Inferior parietal cortex (tissue), 1 donor: ENCODE results near the gene TTLL10.

Source experiments
- DNase-seq: peaks from one replicate; pipeline ENCODE4 v3.0.0-alpha.2; 2016; ENCODE audit errors: extremely low spot score

Gene TTLL10

DNA sequence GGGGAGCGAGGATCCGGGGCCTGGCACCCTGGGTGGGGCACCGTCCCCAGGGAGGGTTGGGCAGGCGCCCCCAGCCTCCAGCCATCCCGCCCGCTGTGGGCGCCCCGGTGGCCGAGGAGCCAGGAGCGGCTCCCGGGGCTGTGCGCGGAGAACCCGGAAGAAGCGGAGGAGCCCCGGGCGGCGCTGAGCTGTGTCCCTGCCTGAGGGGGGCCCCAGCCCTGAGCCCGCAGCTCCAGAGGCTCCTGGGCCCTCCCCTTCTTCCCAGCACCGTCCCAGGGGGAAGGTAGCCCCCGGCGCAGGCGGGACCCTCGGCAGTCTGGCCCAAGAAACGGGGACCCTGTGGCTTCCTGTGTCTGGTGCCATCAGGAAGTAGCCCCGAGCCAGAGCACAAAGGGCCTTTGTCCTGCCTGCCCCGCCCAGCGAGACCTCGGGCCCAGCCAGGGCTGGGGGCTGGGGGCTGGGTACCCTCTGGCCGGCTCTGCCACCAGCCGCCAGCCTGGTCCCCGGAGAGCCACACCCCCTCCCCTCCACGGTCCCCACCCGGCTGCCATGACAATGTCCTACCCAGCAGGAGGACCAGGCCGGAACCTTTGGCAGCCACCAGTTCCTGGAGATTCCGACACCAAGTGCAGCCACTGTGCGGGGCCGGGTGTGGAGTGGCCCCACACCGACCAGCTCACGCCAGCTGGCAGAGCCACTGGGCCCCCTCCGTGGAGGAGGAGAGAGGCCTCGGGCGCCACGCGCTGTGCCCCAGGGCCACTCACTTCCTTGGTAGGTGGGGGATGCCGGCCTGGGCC, 15.6 kb upstream of the TTLL10 start:
- peak; percentile 65 for DNase-seq

DNA sequence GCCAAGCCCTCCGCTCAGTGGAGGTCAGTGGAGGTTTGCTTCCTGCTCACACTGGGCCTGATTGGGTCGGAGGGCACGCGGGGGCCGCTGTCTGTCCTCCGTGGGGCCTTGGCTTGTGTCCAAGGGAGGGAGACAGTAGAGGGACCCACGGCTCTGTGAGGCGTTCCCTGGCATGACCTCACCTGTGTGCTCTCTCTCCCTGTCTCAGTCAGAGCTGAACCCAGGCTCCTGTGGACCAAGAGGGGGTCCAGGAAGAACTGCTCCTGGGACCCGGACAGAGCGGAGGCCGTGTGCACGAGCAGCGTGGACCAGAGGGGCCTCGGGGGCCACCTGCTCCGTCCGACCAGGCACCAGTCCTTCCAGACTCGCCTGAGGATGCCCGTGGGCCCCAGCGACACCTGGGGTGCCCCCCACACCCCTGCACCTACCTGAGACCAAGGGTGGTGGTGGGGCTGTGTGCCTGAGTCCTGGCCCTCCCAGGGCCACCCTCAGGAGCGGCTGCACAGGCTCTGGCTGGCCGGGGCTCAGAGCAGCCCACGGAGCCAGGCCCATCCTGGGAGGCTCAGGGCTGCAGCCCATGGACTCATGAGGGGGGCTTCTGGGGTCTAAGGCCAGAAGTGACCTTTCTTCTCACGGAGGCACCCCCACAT, 13.3 kb upstream of the TTLL10 start:
- no peak for DNase-seq

DNA sequence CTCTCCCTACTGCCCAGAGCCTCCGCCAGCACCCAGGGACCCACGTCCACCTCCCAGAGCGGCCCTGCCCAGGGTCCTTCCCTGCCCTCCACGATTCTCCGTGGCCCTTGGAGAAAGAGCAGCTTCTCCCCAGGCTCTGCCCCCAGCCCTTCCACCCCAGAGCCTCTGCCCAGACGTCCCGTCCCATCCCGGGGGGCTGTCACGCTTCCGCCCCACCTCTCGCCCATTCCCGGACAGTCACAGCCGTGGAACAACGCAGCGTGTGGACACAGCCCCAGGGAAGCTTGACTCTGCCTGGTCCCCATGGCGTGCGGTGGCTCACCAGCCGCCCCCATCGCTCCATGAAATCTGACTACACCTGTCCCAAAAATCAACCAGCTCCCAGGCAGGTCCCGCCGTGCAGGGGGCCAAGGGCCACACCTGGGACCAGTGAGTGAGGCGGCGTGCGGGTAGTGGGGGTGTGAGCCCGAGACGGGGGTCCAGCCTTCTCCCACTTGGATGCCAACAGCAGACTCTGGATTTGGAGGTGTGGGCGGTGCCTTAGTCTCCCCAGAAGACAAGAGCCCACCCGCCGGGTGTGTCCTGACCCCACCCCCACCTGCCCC, 12.5 kb upstream of the TTLL10 start:
- no peak for DNase-seq

DNA sequence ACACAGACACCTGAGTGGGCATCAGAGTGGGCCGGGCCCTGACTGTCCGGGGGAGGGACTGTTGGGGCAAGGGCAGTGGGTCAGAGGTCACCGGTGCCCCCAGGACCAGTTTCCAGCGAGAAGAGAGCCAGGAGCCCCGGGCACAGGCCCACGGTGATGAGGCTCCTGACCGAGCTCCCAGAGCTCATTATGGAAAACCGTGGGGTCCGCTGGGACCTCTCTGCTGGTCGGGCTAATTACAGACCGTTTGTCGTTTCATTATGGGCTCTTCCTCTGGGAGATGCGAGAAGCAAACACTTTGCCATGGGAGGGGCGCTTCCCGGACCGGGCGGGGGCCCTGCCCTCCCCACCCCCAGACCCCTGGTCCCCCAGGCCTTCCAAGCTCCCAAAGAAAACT, 12.0 kb upstream of the TTLL10 start:
- DNase-seq = no peak

DNA sequence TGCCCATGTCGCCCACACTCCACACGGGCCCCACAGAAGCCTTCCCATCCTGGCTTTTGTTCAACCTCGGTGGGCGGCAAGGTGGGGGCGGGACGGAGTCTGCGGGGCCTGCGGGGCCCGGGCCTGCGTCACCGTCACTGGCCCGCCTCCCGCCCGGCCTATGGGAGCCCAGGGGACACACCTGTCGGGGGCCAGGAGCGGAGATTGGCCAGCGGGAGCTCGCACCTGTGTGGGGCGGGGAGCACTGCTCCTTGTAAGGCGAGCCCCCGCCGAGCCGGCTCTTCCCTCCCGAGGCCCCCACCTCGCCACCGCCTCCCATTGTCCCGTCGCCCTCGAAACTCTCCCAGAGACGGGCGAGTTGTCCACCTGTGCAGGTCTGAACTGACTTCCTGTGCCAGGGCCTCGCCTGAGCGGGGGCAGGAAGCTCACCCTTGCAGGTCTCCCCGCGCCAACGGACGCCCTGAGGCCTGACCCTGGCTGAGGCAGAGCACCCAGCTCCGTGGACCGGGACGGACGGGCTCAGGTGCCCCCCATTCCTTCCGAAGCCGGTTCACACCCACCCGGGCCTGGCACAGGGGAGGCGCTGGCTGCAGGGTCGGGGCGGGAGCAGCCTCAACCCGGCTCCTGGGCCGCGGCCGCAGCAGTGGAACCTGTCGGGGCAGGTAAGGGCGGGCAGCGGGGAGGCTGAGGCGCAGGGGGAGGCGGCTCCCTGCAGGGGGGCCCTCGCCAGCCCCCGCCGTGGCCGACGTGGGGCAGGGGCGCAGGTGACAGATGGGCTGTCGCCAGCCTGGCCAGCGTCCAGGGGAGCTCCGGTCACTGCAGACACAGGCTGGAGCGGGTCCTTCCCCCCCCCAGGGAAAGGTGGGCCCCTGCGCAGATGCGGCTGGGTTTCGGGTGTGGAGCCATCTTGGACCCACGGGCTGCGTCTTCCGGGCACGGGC, 10.8 kb upstream of the TTLL10 start:
- no peak for DNase-seq

DNA sequence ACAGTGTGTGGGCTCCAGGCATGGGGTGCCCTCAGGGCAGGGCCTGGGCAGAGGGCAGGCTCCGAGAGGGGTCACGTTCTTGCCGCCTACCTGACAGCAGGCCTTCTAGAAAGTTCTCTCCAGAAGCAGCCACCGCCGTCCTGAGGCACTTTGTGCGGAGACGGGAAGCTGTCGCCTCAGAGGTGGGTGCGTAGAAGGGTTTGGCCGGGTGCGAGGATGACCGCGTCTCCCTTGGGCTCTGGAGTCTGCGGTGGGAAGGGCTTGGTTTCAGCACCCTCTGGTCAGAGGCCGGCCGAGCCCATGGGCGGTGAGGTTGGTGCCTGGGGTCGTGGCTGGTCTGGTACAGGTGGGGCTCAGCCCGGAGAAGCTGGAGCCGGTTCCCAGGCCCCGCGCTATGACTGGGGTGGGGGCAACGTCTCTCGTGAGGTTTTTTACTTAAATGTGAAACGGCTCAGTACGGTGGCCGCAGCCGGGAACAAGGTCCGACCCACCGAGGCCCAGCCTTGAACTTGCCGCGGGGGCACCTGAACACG, 10.1 kb upstream of the TTLL10 start:
- no peak for DNase-seq

DNA sequence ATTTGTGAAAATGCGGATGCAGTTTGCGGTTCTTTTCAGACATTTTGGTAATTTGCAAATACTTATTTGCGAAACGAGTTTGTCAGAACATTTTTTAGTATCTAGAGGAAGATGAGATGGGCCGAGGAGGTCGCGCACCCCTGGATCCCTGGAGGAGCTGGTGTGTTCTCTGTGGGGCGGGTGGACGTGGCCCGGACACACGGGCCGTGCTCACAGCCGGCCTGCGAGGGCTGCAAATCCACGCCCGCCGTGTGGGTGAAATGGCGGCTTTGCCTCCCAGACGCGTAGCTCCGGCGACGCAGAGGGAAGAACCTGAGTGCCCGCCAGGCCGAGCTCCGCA, 9.3 kb upstream of the TTLL10 start:
- DNase-seq = no peak

DNA sequence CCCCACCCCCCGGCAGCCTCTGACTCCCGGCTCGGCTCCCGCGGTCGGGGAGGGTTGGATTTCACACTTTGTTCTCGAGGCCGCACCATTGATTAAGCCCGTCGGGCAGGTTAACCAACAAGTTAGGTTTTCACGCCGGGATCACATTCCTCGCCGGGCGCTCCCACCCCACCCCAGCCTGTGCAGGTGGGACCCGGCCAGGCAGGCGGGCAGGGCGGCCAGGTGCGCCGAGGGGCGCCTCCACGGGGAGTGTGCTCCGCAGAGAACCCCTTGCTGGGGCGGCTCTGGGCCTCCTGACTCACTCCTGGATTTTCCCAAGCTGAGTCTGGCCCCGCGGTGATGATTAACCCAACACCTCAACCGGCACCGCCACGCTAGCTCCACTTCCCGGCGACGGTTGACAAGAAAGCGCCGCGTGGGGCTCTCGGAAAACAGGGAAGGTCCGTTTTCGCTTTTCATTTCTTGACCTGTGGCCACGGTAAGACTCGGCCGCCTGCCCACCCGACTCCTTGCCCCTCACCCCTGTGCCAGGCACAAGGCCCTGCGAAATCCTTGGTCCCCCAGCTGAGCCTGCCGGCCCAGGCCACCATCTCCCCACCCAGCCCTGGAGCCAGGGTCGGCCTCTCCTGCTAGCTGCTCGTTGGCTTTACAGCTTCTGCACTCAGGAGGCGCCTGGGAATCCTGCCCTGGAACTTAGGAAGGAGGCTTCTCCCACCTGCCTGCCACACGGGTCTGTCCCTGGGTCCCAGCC, 8.8 kb upstream of the TTLL10 start:
- no peak for DNase-seq

DNA sequence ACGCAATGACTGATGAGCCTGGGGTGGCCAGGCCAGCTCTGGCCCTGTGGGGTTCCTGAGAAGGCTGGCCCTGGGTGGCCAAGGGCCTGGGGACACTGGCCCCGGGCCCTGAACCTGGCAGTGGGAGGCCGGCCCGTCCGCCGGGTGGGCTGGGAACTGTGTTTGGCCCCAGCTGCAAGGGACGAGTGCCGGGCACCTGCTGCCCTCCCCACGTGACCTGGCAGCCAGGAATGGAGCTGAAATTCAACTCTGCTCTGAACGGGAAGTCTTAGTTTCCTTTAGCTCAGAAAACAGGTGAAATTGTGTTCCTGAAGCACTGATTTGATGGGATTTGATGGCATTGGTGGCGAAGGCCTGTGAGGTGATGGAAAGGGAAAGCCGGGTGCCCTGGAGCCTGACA, 8.2 kb upstream of the TTLL10 start:
- no peak for DNase-seq

DNA sequence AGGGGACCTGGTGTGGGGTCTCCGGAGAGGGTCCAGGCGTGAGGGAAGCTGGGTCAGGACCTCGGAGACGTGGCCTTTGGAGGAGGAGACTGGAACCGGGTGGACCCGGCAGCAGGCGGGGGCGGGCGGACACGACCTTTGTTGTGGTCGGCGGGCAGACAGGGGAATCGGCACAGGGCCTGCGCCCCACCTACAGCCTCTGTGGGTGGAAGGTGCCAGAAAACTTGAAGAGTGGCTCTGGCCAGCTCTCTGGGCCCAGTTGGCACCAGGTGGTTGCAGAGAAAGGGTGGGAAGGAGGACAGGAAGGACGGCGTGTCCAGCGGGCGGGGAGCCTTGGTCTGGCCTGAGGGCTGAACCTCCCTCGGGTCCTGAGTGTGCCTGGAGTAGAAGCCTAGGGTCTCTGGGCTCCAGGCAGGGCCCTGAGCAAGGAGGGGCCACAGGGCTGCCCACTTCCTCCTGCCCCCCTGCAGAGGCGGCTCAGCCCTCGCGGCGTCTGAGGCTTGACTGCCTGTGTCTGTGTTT, 7.7 kb upstream of the TTLL10 start:
- DNase-seq = no peak

DNA sequence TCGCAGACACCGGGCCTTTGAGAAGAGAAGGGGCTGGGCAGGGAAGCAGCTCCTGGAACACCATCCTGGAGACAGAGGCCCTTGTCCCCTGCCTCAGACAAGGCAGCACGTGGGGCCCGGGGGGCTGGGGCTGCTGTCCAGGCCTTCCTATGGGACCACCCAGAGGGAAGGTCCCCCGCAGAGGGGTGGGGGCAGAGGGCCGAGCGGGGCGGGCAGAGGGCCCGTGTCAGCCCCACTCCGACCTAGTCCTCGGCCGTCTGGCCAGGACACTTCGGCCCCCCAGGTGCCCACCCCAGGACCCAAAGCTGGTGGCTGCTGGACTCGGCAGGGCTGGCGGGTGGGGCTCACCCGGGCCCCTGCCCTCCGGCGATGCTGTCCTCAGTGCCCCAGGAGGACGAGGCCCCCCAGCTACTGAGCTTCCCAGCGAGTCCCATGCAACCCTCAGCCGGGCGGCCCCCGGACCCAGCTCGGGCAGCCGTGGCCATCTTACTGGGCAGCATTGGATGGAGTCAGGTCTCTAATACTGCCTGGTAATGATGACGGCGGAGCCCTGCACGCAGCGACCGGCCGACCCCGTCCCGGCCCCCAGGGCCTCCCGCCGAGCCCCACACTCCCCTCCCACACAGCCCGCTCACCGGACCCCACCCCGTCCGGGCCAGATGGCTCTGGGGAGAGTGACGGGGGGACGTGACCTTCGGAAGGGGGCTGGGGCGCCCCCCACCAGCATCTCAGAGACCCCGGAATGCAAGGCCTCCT, 6.9 kb upstream of the TTLL10 start:
- no peak for DNase-seq

DNA sequence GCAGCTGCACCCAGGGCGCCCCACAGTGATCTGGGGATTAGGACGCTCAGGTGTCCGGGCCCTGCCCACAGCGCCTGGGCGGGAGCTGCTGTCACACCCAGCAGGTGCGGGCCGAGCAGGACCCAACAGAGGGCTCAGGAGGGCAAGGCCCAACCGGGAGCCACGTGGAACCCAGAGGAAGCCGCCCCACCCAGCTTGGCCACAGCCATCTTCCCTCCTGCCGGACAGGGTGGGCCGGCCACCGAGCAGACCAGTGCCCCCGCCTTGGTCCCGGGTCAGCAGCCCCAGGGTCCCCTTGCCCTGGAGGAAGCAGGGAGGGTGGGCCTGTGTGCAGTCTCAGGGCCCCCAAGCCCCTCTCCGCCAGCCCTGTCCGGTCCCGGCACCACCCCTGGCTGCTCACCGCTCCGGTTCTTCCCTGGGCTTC, 6.3 kb upstream of the TTLL10 start:
- no peak for DNase-seq

DNA sequence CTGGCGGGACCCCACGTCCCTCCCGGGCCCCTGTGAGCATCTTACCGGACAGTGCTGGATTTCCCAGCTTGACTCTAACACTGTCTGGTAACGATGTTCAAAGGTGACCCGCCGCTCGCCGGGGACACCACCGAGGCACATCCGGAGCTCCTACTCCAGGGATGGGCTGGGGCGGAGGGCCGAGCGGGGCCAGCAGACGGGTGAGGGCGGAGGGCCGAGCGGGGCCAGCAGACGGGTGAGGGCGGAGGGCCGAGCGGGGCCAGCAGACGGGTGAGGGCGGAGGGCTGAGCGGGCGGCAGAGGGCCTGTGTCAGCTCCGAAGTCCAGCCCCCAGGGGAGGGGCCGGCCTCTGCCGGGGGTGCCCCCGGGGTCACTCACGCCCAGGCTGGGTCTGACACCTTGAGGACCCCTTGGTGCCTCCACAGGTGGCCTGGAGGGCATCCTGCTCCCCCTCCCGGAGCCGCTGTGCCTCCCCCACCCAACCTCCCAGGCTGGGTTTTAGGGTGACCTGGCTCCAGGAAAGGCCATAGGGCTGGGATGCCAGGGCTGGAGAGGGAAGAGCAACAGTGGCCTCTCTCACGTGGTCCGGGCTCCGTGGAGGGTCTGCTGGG, 5.7 kb upstream of the TTLL10 start:
- DNase-seq = no peak

DNA sequence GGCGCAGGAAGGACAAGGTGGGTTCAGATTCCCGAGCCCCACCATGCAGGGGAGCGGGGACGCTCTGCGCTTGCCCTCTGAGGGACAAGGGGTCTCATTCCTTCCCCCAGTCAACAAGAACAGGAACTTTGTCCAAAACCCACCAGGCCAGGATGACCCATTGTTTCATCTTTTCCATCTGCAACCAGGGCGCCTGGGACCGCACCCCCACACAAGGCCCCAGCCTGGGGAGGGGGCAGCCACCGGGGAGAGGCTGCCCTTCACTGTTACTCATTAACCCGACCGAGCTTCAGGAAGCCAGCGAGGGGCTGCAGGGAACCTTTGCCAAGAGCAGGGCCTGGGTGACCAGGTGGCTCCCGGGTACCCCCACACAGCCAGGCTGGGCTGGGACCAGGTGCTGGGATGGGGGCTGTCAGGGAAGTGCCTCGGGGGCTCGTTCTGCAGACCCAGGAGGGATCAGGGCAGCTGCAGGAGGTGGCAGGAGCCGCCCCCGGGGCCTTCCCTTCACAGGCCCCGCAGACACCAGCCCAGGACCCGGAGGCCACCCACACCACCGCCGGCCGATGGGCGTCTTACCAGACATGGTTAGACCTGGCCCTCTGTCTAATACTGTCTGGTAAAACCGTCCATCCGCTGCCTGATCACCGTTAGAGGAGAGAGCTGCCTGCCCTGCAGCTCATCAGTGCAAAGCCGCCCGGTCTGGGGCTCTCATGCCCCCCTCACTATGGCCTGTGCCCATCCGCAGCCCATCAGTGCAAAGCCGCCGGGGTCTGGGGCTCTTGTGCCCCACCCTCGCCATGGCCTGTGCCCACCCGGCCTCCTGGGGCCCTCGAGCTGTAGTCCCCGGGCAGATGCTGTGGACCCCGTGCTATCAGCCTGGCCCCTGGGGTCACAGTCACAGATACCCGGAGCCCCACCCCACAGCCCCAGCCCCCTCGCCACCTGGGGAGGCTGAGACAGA, 4.9 kb upstream of the TTLL10 start:
- no peak for DNase-seq

DNA sequence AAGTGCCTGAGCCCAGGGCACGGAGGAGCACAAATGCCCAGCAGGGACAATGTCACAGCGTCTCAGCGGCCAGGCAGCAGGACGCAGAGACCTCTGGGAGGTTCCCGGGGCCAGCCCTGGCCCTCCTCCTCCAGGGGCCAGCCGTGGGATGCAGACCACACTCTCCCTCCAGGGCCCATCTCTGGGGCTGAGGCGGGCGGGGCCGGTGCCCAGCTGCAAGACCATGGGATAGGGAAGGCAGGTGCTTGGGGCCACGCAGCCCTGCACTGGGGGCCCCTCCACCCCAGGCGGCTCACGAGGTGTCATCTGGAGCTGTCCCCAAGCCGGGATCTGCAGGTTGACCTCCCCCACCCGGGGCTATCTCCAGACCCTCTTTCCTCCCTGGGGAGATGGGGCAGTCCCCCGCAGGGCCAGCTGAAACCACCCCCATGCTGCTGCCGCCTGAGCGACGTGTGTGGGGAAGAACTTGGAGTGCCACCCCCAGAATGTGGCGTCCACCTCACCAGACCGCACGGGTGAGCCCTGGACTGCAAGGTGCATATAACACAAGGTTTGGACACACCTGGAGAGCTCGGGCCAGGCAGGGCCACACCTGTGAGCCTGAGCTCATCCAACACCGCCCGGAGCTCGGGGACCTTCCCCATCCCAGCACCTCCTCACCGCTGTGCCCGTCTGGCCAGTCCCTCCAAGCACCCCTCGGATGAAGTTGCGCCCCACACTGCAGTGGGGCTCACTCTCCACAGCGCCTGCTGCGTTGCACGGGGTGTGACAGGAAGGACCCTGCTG, 4.1 kb upstream of the TTLL10 start:
- DNase-seq = no peak

DNA sequence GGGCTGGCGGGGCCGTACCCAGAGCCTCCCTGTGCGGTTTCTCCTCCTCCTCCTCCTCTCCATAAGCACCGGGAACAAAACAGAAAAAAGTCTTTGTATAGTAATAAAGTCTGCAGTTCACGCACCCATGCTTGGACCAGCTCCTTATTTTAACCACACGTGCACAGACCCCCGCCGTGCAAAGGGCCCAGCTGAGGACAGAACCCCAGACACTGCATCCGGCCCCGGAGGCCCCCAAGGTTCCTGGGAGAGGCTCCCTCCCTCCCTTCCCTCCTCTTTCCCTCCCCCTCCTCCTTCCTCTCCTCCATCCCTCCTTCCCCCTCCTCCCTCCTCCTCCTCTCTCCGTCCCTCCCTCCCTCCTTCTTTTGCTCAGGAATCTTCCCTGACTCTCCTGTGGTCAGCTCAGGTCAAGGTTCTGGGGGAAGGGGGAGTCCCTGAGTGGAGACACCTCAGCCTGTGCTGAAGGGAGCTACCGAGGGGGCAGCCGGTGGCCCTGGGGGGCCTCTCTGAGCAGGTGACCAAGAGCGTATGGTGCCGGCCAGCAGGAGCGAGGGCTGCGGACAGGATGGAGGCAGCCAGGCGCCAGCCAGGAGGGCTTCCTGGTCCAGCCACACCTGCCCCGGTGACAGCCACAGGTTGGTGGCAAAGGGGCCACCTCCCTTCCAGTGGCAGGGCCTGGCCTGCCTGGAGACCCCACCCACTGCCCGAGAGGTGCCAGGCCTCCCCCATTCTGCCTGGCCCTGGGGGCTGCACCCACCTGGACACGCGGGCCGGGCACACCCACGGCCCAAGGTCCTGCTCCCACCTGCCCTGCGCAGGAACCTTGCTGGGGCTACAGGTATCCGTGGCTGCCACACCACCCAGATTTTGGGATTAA, 3.2 kb upstream of the TTLL10 start:
- no peak for DNase-seq

DNA sequence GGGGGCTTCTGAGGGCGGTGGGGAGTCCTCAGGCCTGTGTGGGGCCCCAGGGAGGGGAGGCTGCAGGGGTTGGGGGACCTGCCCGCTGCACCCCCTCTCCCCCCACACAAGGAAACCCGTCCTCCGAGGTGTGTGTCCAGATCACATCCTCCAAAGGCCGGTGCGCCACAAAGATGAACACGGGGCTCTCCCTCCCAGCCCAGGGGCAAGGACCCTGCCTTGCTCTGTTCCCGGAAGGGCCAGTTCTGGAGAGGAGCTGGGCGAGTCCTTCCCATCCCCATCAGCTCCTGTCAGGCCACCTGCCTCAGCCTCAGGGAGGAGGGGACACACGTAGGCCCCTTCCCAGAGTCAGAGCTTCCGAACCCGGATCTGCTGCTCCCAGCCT, 2.5 kb upstream of the TTLL10 start:
- no peak for DNase-seq
